ENCODE measurements around the gene PNPLA2.

- TF ChIP-seq CTCF (IDR thresholded peaks at IDR 0.05; ENCODE audit: low read length), result no peak
- TF ChIP-seq EZH2 (IDR thresholded peaks at IDR 0.05; ENCODE audit: borderline replicate concordance, low read length), result no peak
These were observed 3.0 kb downstream of the PNPLA2 start for GRCh38 chr11:821512-822371.
